ENCODE data around the gene RPL9. TPM values are rescaled to one million over a fixed set of nuclear protein-coding genes. Genes with fewer than 3 reads are reported as not detected.

The RPL9 gene
- total RNA-seq, 2 experiments from 2014 or later, result 1,735 to 2,571 TPM

- Histone ChIP-seq H3K79me2 (ENCODE audit: insufficient read depth, low read depth, low read length) (no peaks in the 10 kb centered on the region), H3K36me3 (ENCODE audit: insufficient read depth, low read length) (peaks cover 86% of the 10 kb centered on the region), H3K27ac (ENCODE audit: low read depth, low read length, poor library complexity, severe bottlenecking) (no peak overlapping the region), H3K9me2 (ENCODE audit: insufficient read depth, low read length) (no peaks in the 10 kb centered on the region), H3K9me3 (ENCODE audit: low read length) (no peaks in the 10 kb centered on the region), H3K4me3 (ENCODE audit: low read depth, low read length, poor library complexity, severe bottlenecking) (no peak overlapping the region), H2AFZ (ENCODE audit: low read length) (no peak overlapping the region), H3K4me1 (ENCODE audit: insufficient read depth, low read length, poor library complexity, severe bottlenecking) (peaks cover 12% of the 10 kb centered on the region), H4K20me1 (ENCODE audit: insufficient read depth, low read length) (no peaks in the 10 kb centered on the region), H3K4me2 (ENCODE audit: low read length) (peak overlapping the region; percentile 17)
- TF ChIP-seq EZH2phosphoT487 (IDR thresholded peaks at IDR 0.05; ENCODE audit: borderline replicate concordance, low read depth, low read length), result no peak
- TF ChIP-seq CTCF (conservative IDR thresholded peaks at IDR 0.05; ENCODE audit: low read length), result peak; percentile 99
- intact Hi-C loops (cut with micrococcal nuclease; ENCODE audit: unreplicated experiment), result loop anchor here (1.0 to 10.0 kb wide), 5 partner anchors 58 to 507 kb away; partner anchors contain the start of genes SMIM14, UBE2K and UGDH
- no TSS peak for BruUV-seq (replicated peaks)
- CTCF ChIA-PET (ENCODE audit: unreplicated experiment), result interaction anchor here (0.6 kb wide), 1 partner anchor 12 kb away, joined by 3 read pairs; no protein-coding TSS in a partner anchor
- peak; percentile 80 for DNase-seq (ENCODE audit: low spot score)
- POLR2A ChIA-PET, result interaction anchor here (0.6 to 1.6 kb wide), 6 partner anchors 10 to 728 kb away, joined by 3 to 6 read pairs (median 3); no protein-coding TSS in a partner anchor
Observed at GRCh38 chr4:39469429-39470077, 10.8 kb upstream of the RPL9 start.

- Histone ChIP-seq H3K9me2 (ENCODE audit: insufficient read depth, low read length) (no peaks in the 10 kb centered on the region), H3K27ac (ENCODE audit: low read depth, low read length, poor library complexity, severe bottlenecking) (no peak overlapping the region), H4K20me1 (ENCODE audit: insufficient read depth, low read length) (no peaks in the 10 kb centered on the region), H3K4me2 (ENCODE audit: low read length) (no peak overlapping the region), H3K9me3 (ENCODE audit: low read length) (no peaks in the 10 kb centered on the region), H3K36me3 (ENCODE audit: insufficient read depth, low read length) (peaks cover 88% of the 10 kb centered on the region), H3K4me3 (ENCODE audit: low read depth, low read length, poor library complexity, severe bottlenecking) (no peak overlapping the region), H2AFZ (ENCODE audit: low read length) (no peak overlapping the region), H3K4me1 (ENCODE audit: insufficient read depth, low read length, poor library complexity, severe bottlenecking) (peaks cover 12% of the 10 kb centered on the region), H3K79me2 (ENCODE audit: insufficient read depth, low read depth, low read length) (no peaks in the 10 kb centered on the region)
- DNase-seq (ENCODE audit: low spot score), result no peak
- BruUV-seq (replicated peaks), result no TSS peak
- intact Hi-C loops (cut with micrococcal nuclease; ENCODE audit: unreplicated experiment), result loop anchor here (5.0 to 10.0 kb wide), 3 partner anchors 125 to 230 kb away; partner anchors contain the start of genes SMIM14 and UBE2K
- POLR2A ChIA-PET, result interaction anchor here (0.6 to 1.1 kb wide), 3 partner anchors 37 to 265 kb away, joined by 3 to 7 read pairs (median 3); no protein-coding TSS in a partner anchor
- no peak for TF ChIP-seq EZH2phosphoT487 (IDR thresholded peaks at IDR 0.05; ENCODE audit: borderline replicate concordance, low read depth, low read length)
- TF ChIP-seq CTCF (conservative IDR thresholded peaks at IDR 0.05; ENCODE audit: low read length), result no peak
- CTCF ChIA-PET (ENCODE audit: unreplicated experiment), result no interaction called here
Observed at GRCh38 chr4:39467464-39467863, 8.7 kb upstream of the RPL9 start.

GRCh38 chr4:39466747-39467146, 8.0 kb upstream of the RPL9 start:
- H3K9me2 ChIP-seq (ENCODE audit: insufficient read depth, low read length), result no peaks in the 10 kb centered on the region
- H3K27ac ChIP-seq (ENCODE audit: low read depth, low read length, poor library complexity, severe bottlenecking), result no peak overlapping the region
- ChIA-PET POLR2A (interaction anchor here (0.6 to 1.1 kb wide), 6 partner anchors 8 to 266 kb away, joined by 3 to 7 read pairs (median 3); no protein-coding TSS in a partner anchor), CTCF (ENCODE audit: unreplicated experiment) (no interaction called here)
- H3K9me3 ChIP-seq (ENCODE audit: low read length), result no peaks in the 10 kb centered on the region
- no peaks in the 10 kb centered on the region for H3K79me2 ChIP-seq (ENCODE audit: insufficient read depth, low read depth, low read length)
- TF ChIP-seq CTCF (conservative IDR thresholded peaks at IDR 0.05; ENCODE audit: low read length) (no peak), EZH2phosphoT487 (IDR thresholded peaks at IDR 0.05; ENCODE audit: borderline replicate concordance, low read depth, low read length) (no peak)
- H3K36me3 ChIP-seq (ENCODE audit: insufficient read depth, low read length), result peaks cover 87% of the 10 kb centered on the region
- TSS peak; percentile 10 for BruUV-seq (replicated peaks)
- no peak overlapping the region for H2AFZ ChIP-seq (ENCODE audit: low read length)
- peaks cover 12% of the 10 kb centered on the region for H3K4me1 ChIP-seq (ENCODE audit: insufficient read depth, low read length, poor library complexity, severe bottlenecking)
- no peak for DNase-seq (ENCODE audit: low spot score)
- no peak overlapping the region for H3K4me2 ChIP-seq (ENCODE audit: low read length)
- intact Hi-C loops (cut with micrococcal nuclease; ENCODE audit: unreplicated experiment), result loop anchor here (5.0 to 10.0 kb wide), 3 partner anchors 126 to 231 kb away; partner anchors contain the start of genes SMIM14 and UBE2K
- H4K20me1 ChIP-seq (ENCODE audit: insufficient read depth, low read length), result no peaks in the 10 kb centered on the region
- no peak overlapping the region for H3K4me3 ChIP-seq (ENCODE audit: low read depth, low read length, poor library complexity, severe bottlenecking)

Measured in OCI-LY7 (cell line).